HUDEP-2 (cell line): ENCODE results near the gene SLC41A1.
A peak's percentile ranks its signal among the peaks of the same experiment; 100 is the strongest.
"Not testable (repeated sequence)": the region's sequence is repeated elsewhere in the genome, so short reads cannot be mapped to it uniquely, and the experiment has no call there.

Source experiments
- DNase-seq, 76 experiments: peaks; one replicate each; lab custom pipeline; 2025; ENCODE audit not compliant: unreplicated experiment in 76 of 76; lab: John Stamatoyannopoulos, UW

Gene SLC41A1

GRCh38 chr1:205812878-205813754 is at the start of gene SLC41A1:
Gene SLC41A1 (minus strand): TSS chr1:205813198. CDS start chr1:205810441, 2,757 bp downstream.
- peak in 75 of 76 experiments; percentile 28 to 95 (median 85) for DNase-seq

DNA sequence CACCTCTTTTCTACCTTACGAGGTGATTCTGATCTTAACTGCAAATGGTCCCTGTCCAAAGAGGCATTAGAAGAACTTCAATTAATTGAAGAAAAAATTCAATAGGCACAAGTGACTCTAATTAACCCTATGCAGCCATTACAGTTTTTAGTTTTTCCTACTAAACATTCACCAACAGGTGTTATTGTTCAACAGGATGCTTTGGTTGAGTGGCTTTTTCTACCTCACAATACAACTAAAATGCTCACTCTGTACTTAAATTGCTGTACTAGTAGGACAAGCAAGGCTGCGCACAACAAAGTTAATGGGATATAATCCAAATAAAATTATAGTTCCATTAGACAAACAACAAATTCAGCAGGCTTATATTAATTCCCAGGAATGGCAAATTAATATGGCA is 48.5 kb upstream of the SLC41A1 start:
- no peak for DNase-seq

DNA sequence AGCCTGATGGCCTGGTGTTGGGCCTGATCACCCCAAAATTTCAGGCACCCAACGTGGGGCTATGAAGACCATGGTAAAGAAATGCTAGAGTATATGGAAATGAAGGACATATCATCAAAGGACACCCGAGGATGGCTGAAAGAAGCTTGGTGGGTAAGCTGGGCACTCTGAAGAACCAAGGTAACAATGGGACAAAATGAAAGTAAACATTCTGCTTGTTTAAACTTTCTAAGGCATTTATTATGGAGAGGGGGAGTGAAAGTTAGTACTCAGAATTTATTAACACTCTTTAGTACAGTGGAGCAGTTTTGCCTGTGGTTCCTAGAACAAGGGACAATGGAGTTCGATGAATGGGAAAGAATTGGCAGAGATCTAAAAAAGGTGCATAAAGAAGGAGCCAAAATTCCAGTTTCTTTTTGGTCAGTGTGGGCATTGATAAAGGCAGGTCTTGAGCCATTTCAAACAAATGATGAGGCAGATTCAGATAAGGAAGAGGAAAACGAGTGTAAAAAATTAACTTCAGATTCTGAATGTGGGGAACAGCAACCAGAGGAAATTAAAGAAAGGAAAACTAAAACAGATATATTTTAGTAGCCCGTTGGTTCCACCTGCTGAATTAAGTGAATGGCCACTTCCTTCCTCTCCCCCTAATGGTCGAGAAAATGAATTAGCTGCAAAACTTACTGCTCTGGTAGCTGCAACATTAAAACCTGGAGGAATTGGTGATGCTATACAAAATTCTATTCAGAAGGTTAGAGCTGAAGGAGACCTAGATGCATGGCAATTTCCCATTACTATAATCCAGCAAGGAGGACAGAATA is 45.4 kb upstream of the SLC41A1 start:
- DNase-seq = peak in 2 of 76 experiments; percentile 2 to 3

DNA sequence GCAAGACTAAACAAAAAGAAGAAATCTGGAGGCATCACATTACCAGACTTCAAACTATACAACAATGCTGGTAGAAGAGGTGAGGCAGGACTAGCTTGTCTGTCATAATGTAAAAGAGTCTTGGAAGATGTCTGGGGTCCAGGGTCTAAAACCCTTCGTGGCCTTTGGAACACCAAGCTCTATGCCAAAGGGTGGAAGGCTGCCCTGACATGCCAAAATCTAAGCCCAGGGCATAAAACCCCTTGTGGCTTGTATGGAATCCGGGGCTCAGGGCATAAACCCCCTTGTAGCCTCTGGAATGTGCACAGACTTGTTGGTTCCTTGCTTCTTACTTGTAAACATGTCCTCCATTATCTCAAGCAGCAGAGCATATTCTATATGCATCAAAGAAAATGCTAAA is 44.5 kb upstream of the SLC41A1 start:
- DNase-seq = not testable (repeated sequence)

- no peak for DNase-seq
These were observed 43.4 kb upstream of the SLC41A1 start for GRCh38 chr1:205856433-205856832.

DNA sequence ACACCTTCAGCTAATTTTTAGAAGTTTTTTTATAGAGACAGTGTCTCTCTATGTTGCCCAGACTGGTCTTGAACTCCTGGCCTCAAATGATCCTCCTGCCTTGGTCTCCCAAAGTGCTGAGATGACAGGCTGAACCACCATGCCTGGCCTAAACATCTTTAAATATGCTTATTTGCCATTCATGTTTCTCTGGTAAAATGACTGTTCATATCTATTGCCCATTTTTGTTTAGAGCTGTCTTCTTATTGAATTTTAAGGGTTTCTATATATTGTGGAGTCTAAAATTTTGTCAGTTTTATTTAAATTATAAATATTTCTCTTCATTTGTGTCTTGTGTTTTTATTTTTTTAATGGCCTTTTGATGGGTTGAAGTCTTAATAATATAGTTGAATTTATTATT is 40.0 kb upstream of the SLC41A1 start:
- no peak for DNase-seq

DNA sequence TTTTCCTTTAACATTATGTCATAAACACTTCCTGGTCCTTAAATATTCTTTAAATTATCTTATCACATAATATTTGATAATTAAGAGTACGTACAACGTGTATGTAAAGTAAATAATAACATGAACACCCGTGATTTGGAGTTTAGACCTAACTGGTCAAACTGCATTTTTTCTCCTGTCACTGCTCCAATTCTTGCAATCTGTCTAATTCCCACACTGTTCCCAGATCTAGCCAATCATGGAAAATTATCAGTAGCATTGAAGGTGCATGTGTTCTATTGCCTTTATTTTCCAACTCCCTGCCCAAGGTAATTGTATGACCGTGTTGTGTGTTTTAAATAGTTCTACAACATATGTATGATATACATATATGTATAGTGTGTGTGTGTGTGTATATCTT is 39.0 kb upstream of the SLC41A1 start:
- DNase-seq = no peak

- DNase-seq = peak in 40 of 76 experiments; percentile 1 to 67 (median 22)
These were observed 36.8 kb upstream of the SLC41A1 start, which contains the start of gene PM20D1 for GRCh38 chr1:205849619-205850355. Gene PM20D1 (minus strand): TSS chr1:205850132. CDS start chr1:205850072, 60 bp downstream.

GRCh38 chr1:205843036-205843859 is 30.2 kb upstream of the SLC41A1 start:
- DNase-seq = no peak

GRCh38 chr1:205842229-205842628 is 29.2 kb upstream of the SLC41A1 start:
- no peak for DNase-seq

- no peak for DNase-seq
These were observed 27.3 kb upstream of the SLC41A1 start for GRCh38 chr1:205840146-205840923.

GRCh38 chr1:205837382-205837970 is 24.5 kb upstream of the SLC41A1 start:
- no peak for DNase-seq

- no peak for DNase-seq
These were observed 21.8 kb upstream of the SLC41A1 start for GRCh38 chr1:205834751-205835150.

DNA sequence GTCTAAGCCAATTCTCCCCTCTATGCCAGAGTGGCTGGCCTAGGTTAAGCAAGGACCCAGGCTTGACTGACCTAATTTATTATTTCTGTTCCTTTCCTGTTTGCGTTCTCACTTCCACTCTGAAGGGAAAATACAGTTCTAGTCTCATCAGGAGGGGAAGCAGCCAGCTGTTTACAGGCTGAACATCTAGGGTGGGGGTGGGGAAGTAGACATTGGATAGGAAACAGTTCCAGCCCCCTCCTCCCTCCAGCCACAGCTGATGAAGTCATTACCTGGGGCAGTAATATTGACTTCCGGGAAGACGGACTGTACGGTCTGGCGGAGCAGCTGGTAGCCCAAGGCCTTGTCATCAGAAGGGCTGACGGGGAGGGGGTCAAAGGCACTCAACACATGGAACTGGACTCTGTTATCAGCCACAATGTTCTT is 19.3 kb upstream of the SLC41A1 start:
- no peak for DNase-seq

DNA sequence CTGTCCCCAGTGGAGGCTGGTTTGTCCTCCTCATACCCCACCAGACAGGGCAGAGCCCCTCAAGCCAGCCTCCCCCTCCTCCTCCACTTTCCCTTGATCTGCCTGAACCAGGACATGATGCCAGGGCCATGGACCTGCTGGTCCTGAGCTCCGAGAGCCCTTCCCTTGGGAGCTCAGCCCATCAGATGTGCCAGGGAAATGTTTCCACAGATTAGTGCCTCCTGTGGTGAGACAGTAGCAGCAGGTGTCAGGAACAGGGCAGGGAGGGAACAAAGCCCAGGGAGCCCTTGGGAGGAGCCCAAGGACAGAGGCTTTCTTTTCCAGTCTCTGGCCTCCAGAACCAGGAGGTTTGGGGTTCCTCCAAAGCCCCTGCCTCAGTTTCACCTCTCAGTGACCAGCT is 14.6 kb upstream of the SLC41A1 start:
- DNase-seq = no peak

- DNase-seq = no peak
These were observed 14.0 kb upstream of the SLC41A1 start for GRCh38 chr1:205826995-205827394.

DNA sequence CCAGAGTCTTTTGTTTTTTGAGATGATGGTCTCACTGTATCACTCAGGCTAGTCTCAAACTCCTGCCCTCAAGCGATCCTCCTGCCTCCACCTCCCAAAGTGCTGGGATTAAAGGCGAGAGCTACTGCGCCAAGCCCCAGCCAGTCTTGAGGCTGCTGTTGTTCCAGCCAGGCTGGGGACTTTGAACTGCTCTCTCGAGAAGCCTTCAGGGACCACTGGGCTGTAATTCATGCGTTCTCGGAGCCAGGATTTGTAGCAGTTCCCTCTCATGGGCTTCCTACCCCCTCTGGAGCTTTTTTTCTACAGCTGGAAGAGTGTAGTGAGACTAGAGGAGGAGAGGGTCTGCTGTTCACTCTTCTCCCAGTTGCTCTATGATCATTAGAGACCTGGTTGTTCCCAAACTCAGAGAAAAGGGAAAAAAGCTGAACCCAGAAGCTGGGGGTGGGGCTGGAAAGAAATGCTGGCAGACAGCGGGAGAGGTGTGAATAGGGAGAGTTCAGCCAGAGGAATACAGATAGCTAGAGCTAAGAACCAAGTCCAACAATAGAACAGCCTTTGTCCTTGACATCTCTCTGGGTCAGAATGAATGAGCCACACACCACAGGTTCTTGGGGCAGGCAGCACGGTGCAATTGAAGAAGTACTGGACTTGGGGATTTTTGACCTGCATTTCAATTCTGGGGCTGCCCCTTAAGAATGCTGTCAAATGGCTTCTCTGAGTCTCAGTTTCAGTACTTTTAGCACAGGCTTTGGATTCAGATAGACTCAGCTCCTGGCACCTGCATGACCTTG is 13.2 kb upstream of the SLC41A1 start:
- no peak for DNase-seq

- no peak for DNase-seq
These were observed 11.2 kb upstream of the SLC41A1 start for GRCh38 chr1:205824180-205824579.
